ENCODE measurements around the gene CPLX4.
"Not testable (repeated sequence)": the region's sequence is repeated elsewhere in the genome, so short reads cannot be mapped to it uniquely, and the experiment has no call there.

CPLX4 gene

DNA sequence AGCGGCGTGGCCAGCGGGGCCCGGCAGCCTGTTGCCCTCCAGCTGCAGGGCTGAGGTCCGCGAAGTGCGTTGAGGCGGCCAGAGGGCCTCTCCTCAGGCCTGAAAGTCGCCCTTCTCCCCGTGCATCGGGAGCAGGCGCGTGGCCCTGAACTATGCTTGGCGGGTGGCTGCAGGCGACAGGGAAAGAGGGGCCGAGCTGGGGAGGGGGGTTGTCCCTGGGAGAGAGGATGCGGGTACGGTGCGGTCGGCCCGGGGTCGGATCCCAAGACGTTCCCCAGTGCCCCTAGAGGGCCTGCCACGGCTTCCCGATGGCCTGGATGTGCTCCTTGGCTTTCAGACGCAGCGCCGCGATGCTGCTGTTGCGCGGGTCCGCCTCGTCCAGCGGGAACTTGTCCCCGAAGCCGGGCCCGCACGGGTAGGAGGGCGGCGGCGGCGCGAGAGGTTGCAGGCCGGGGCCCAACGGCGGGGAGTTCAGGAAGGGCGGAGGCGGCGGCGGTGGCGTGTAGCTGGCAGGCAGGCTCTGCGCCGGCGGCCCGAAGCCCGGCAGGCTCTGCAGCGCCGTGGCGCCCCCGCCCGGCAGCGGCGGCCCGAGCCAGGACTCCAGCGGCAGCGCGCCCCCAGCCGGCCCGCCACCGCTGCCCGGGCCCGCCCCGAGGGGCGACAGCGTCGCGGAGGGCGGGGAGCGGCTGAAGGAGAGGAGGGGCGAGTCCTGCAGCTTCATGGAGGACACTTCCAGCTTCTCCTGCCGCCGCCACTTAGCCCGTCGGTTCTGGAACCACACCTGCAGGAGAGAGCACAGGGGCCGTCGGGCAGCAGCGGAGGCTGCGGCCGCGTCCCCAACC, 49.5 kb downstream of the CPLX4 start:
- DNase-seq, result peak; percentile 29

DNA sequence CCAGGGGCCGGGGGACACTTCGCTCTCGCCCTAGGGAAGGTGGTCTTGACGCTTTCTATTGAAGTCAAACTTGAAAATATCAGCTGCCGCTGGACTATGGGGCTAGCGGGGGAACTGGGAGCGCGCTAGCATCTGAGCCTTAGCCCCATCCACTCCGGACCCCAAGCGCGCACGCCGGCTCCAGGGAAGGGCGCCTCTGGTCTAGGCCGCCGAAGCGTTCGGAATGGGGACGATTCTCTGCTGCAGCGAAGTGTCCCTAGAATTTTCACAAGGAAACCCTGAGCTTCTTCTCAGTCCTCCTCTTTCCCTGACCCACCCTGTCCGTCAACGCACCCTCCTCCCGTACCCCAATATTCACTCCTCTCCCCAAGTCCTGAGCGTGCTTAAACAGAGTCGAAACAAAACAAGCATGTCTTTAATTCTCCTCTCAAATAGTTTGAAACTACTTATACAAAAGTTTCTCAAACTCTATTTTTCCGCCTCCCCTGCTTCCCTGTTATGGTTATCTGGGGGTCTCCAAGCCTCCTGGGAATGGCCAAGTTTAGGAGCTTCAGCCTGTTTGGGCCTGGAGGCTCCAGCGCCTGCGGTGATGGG, 50.2 kb downstream of the CPLX4 start:
- no peak for DNase-seq

DNA sequence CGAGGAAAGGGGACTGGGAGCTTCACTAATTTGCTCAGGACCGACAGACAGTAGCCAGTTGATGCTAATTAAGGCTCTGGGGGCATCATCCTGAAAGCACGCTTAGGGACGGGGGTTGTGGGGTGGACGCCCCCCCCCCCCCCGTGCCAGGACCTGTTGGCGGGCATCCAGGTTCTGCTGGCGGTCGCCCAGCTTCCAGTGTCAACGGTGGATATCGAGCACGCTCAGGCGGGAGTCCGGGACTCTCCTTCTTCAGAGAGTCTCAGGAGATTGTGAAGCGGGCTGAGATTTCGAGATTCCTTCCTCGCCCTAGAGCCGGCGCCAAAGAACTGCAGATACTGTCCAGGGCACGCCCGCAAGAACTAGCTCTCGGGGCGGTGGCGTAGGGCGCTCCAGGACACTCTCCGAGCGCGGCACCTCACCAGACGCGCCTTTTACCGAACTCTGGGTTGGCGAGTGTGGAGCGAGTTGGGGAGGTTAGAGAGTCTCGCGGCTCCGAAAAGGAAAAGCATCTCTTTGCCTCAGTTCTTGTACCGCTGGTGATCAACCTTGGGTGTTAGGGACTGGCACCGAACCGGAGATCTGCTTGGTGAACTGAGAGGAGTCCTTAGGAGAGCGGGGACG, 50.8 kb downstream of the CPLX4 start:
- DNase-seq, result no peak

DNA sequence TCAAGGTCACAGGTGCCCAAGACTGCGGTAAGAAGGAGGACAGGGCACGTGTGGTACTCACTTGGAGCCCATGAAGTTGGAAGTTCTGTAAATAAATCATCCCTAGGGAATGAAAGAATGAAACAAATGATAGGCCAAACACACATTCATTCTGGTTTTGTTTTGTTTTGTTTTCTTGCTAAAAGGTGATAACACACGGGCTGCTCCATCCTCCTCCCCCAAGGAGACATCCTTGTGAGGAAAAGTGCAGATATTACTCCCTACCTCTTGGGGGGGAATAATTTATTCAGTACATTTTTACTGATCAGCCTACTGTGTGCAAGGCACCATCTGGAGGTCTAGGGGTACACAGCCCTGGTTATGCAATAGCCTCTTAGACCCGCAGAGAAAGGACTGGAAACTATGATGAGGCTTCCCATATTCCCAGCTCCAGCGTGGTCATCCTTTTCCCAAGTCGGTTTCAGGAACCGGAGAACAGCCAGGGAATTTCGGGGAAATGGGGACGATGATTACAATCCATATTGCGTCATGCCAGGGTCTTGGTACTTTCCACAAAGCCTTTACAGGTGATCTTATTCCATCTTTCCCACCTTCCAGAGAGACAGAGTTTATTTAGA, 51.5 kb downstream of the CPLX4 start:
- DNase-seq, result no peak

DNA sequence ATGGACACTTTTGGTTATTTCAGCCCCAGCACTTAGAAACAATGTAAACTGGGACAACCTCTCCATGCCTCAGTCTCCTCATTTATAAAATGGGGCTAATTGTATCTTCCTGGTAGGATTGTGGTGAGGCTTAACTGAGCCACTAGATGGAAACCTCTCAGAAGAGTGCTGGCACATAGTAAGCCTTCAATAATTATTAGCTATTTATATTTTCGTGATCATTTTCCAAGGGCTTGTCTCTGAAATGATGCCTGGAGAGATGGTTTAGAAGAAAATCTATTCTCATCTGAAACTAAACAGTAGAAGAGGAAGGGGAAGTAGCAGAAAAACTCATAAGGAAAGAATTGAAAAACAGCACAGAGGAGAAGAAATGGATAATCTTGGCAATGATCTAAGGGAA, 52.0 kb downstream of the CPLX4 start:
- DNase-seq, result no peak

DNA sequence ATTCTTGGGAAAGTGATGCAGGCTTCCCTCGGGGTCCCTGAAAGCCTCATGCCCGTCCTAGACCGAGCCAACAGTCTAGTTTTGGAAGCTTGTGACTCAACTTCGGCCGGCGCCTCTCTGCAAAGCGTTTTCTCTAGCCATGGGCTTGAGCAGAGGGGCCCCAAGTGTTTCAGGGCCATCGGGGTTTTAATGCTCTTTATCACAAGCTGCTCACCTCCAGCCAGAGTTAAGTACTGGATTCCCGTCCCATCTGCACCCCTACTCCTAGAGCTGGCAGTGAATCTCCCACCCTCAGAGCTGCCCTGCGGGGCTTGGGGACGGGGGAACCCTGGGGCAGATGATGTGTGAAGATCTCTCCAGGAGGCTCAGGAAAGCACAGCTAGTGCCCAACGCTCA, 52.5 kb downstream of the CPLX4 start:
- DNase-seq, result no peak

DNA sequence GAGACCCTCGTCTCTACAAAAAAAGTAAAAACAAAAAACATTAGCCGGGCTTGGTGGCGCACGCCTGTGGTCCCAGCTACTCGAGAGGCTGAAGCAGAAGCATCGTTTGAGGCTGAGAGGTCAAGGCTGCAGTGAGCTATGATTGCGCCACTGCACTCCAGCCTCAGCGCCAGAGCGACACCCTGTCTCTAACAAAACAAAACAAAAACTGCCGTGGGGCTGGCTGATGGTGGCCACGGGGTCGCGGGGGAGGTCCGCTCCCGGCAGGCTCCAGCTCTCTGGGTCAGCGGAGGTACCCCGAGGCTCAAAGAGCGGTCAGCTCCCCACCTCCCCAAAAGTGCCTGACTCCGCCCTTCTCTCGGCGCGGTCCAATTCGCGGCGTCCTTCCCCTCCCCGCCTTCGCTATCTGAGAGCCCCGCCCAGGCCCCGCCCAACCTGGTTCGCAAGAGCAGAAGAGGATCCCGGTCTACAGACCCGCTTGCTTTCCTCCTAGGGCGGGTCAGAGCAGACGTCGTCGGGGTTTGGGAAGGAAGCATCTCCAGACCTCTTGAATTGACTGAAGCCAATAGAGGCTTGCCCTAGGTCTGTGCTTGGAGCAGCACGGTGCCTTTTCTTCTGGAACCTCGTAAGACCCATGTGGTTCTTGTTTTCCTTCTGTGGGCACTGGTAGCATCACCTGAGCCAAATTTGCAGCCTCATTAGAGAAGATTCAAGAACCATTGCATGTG, 53.0 kb downstream of the CPLX4 start:
- no peak for DNase-seq

DNA sequence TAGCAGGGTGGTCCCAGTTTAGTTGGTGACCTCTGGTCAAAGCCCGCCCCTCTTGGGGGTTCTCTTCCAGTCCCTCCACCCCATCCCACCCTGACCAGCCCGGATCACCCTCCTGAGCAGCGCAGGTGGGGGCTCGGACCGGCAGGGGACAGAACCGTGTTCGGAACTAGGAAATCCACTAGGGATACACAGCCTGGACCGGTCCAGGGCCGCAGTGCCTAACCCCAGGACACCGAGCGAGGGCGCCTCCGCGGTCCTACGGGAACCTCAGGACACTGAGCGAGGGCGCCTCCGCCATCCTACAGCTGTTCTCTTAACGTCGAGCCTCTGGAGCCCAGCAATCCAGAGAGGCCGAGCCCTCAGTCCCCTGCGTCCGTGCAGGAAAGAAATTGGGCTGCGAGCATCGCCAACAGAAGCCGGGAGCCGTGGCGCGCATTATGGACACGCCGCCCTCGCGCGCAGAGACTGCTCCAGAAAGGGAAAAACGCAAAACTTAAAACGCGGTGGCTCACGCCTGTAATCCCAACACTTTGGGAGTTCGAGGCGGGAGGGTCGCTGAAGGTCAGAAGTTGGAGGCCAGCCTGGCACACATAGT, 53.7 kb downstream of the CPLX4 start:
- DNase-seq, result no peak

DNA sequence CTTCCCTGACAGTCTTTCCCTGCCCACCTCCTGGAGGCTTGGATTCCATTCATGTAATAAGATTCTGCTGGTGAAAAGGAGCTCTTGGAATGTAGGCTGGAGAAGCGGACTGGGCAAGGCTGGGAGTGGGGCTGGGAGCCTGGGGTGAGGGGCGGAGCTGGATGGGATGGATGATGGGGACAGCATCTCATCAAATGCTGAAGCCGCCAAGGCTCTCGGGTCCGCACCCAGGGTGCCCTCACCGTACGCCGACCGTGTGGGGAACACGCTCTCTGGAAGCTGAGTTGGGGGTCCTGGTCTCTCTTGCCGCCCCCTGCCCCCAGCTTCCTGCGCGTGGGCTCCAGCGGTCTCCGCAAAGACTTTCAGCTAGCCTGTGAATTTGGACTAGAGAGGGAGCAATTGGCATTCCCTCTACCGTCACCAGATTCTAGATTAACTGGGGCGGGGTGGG, 54.3 kb downstream of the CPLX4 start:
- no peak for DNase-seq

DNA sequence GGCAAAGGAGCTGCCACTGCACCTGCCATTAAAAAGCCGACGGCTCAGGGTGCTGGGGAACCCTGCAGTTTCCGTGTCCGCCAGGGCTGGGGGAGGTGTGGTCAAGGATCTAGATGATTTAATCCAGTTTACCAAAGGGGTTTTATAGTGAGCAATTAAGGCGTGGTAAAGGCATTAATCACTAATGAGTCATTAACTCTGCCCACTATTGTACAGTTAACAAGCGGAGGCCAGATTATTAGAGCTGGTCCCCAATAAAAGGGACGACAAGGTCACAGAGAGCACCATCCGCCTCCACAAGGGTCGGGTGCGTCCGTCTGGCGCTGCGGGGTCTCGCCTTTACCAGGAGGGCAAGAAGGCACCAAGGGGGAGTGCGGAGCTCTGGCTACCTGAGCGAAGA, 54.8 kb downstream of the CPLX4 start:
- no peak for DNase-seq

DNA sequence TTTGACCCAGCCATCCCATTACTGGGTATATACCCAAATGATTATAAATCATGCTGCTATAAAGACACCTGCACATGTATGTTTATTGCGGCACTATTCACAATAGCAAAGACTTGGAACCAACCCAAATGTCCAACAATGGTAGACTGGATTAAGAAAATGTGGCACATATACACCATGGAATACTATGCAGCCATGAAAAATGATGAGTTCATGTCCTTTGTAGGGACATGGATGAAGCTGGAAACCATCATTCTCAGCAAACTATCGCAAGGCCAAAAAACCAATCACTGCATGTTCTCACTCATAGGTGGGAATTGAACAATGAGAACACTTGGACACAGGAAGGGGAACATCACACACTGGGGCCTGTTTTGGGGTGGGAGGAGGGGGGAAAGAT, 56.2 kb downstream of the CPLX4 start:
- DNase-seq, result not testable (repeated sequence)

DNA sequence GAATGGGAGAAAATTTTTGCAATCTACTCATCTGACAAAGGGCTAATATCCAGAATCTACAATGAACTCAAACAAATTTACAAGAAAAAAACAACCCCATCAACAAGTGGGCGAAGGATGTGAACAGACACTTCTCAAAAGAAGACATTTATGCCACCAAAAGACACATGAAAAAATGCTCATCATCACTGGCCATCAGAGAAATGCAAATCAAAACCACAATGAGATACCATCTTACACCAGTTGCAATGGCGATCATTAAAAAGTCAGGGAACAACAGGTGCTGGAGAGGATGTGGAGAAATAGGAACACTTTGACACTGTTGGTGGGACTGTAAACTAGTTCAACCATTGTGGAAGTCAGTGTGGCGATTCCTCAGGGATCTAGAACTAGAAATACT, 56.6 kb downstream of the CPLX4 start:
- DNase-seq, result not testable (repeated sequence)

DNA sequence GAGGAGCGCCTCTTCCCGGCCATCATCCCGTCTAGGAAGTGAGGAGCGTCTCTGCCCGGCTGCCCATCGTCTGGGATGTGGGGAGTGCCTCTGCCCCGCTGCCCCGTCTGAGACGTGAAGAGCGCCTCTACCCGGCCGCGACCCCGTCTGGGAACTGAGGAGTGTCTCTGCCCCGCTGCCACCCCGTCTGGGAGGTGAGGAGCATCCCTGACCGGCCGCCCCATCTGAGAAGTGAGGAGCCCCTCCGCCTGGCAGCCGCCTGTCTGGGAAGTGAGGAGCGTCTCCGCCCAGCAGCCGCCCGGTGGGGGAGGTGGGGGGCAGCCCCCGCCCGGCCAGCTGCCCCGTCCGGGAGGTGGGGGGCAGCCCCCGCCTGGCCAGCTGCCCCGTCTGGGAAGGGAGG, 63.0 kb downstream of the CPLX4 start:
- not testable (repeated sequence) for DNase-seq

DNA sequence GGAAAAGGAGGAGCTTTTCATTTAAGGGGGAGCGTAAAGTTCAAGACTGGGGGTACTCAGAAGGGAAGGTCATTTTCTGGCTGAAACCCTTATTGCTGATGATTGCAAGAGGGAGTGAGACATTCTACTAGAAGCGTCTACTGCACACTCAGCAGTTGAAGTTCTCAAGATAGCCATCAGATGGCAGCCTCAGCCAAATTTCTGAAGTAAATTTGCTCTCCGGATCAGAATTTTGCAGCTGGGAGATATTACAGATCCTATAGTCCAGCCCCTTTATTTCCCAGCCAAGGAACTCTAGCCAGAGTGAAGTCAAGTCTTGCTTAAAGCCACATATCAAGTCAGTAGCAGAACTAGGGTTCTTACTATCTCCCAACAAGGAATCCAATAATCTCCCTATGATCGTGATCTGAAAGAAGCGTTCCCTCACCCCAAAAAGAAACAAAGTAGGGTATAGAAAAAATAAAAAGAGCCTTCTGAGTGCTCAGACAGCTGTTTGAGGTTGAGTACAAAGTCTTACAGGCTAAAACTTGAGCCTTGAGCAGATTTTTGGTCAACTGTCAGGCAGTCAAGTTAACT, 69.2 kb downstream of the CPLX4 start:
- DNase-seq, result peak; percentile 47

DNA sequence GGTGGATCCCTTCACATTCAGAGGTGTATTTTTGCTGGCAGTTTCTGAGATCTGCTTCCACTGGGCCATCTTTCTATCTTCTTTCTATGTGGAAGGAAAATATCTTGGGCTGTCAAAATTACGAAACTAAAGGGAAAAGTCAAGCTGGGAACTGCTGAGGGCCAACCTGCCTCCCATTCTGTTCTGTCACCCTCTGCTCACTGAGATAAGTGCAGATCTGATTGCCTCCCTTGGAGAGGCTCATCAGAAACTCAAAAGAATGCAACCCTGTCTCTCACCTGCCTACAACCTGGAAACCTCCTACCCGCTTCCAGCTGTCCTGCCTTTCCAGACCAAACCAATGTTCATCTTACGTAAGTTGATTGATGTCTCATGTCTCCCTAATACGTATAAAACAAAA, 71.7 kb downstream of the CPLX4 start:
- DNase-seq, result no peak

All from hematopoietic multipotent progenitor cell treated with erythropoietin and hydrocortisone succinate and interleukin-3 and kit ligand, for 8 days (in vitro differentiated cells).